Suppressor macrophage treated with lipopolysaccharide for 4 hours (primary cell): Measurements from ENCODE around the gene TMBIM4.
A peak's percentile ranks its signal among the peaks of the same experiment; 100 is the strongest.
"Not testable (repeated sequence)": the region's sequence is repeated elsewhere in the genome, so short reads cannot be mapped to it uniquely, and the experiment has no call there.

ENCODE experiments used
- DNase-seq: peaks from one replicate; pipeline ENCODE4 v3.0.0-alpha.2; 2020

The TMBIM4 gene, protein sequence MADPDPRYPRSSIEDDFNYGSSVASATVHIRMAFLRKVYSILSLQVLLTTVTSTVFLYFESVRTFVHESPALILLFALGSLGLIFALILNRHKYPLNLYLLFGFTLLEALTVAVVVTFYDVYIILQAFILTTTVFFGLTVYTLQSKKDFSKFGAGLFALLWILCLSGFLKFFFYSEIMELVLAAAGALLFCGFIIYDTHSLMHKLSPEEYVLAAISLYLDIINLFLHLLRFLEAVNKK

DNA sequence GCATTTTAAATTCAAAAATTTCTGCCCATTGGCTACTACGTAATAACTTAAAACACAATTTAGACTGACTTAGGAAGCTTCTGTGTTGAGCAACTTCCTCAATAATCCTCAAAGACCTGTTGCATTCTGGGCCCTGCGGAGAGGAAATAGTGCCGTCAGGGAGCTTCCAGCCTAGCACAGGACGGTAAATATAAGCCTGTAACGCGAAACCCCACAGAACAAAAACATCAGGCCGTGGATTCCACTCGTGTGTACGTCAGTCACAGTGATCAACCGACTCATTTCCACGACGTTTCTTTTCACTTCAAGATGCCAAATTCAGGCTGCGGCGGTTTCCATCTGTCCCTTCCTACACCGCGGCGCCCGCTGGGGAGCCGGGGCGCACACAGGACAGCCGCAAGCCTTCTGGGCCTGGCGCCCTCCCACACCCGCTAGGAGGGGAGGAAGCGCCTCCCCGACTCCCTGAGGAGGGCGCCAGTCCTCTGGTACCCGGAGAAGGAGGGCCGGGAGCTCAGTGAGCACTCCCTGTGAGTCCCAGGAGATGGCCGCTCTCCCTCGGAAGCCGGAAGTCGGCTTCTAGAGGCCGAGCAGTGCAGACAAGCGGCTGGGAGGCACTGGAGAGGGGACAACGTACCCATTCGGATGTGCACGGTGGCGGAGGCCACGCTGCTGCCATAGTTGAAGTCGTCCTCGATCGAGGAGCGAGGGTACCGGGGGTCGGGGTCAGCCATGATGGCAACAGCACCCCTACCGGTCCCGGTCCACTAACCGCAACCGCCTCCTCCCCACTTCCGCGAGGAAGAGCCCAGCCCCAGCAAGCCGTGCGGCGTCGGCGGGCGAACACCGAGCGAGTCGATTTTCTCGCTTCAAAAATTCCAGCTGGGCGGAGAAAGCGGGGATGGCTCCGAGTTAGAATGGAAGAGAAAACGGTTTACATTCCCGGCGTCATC is at the start of gene TMBIM4:
Gene TMBIM4, minus strand, starts transcription at position 776 of the 950 bp plus-strand sequence. Its CDS starts 45 bp downstream, at position 731.
- DNase-seq: peak; percentile 96

DNA sequence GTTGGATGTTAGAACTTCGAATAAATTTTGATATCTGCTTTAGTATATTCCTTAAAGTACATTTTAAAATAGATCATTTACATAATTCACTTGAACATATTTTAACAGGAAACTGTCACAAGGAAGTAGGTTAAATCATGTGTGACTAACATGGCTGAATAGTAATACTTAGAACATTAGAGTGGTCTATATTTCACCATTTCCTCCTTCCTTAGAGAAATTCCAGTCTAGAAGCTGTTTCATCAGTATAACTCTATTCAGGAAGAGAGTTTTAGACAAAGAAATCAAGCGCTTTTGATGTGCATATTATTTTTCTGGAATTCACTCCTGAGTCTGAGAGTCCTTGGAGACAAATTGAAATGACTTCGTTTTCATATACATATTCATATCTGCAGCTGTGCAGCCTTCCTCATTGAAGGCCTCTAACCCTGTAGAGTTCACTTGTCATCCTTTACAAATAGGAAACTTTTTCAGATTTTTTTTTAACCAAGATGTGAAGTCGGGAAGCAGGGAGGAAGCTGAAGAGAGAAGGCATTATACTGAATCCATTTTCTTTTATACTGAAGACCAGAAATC is 47.6 kb upstream of the TMBIM4 start:
- DNase-seq: peak; percentile 73

DNA sequence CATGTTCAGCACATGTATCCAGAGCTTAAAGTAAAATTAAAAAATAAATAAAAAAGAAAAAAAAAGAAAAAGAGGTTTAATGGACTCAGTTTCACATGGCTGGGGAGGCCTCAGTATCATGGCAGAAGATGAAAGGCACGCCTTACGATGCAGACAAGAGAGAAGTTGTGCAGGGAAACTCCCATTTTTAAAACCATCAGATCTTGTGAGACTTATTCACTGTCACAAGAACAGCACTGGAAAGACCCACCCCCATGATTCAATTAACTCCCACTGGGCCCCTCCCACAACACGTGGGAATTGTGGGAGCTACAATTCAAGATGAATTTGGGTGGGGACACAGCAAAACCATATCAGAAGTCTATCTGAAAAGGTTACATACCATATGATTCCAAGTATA is 43.2 kb upstream of the TMBIM4 start:
- DNase-seq: peak; percentile 33

DNA sequence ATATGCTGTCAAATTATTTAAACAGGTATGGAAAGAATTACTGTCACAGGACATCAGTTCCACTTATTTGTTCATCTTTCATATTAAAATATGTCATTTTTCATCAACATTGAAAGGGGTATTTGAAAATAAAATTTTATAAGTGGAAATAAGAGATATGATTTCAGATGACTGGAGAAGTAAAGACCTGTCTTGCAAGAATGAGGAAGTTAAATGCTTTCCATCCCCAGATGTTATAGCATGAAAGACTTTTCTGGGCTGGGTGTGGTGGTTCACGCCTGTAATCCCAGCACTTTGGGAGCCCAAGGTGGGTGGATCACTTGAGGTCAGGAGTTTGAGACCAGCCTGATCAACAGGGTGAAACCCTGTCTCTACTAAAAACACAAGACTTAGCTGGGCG is 41.8 kb upstream of the TMBIM4 start:
- not testable (repeated sequence) for DNase-seq

DNA sequence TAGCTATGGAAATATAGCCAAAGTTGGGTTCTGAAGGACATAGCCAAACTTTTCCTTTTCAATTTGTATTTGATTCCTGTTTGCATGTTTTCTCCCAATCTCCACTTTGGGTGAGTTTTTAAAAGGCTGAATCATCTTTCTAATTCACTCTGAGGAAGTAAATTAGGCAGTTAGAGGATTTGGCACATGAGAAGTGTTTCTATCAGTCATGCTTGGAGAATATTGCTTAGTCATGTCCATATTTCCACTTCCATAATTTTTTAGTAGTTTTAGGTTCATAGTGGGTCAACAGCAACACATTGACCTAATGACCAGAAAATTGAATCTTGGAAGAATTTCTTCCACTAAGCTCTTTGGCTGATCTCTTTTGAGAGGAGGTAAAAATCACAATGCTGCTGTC is 41.0 kb upstream of the TMBIM4 start:
- peak; percentile 68 for DNase-seq

DNA sequence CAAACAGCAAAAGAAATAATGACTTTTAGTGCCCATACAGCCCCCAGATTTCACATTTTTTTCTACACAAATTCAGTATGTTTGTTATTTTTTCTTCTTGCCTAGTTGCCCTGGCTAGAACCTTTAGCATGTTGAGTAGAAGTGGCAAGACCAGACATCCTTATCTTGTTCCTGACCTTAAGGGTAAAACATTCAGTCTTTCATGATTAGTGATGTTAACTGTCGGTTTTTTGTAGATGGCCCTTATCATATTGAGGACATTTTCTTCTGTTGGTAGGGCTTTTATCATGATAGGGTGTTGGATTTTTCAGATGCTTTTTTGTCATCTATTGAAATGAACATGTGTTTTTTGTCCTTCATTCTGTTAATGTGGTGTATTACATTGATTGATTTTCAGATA is 36.3 kb upstream of the TMBIM4 start:
- no peak for DNase-seq

DNA sequence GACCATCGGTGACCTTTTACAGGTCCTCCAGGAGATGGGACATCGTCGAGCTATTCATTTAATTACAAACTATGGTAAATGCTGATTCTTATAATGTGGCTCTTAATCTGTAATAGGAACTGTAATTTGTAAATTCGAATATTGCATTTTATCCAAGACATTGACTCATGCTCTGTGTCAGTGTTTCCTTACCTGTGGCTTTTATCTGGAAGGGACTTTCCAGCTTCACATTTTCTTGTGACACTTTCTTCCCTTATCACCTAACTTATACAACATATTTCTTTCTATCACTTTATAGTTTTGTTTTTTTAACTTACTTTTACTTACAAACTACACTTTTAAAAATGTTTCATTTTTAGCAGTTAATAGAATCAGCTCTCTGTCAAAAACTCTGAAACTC is 34.0 kb upstream of the TMBIM4 start:
- no peak for DNase-seq

DNA sequence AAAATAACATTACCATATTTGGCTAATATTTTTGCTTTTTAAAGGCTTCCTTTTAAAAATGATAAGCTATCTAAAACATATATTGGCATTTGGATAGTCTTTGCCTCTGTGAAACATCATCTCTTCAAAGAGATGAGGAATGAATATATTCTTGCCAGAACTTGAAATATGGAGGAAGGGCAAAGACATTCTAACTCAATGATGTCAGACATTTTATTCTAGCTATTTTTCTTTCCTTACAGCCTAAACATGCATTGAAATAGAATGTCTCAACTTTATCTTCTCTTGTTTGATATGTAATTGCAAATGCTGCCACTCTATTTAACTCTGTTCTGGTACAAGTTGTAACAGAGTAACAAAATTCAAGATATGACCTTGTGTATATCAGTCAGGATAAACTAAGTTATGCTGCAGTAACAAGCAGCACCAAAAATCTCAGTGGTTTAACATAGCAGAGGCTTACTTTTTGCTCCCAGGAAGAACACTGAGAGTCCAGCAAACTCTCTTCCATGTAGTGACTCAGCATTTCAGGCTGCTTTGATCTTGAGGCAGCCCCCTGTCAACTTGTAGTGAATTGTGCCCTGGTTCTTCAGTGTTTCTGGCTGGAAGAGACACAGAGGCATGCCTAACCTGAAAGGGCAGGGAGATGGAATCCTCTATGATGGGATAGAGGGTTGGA is 30.2 kb upstream of the TMBIM4 start:
- DNase-seq: no peak

DNA sequence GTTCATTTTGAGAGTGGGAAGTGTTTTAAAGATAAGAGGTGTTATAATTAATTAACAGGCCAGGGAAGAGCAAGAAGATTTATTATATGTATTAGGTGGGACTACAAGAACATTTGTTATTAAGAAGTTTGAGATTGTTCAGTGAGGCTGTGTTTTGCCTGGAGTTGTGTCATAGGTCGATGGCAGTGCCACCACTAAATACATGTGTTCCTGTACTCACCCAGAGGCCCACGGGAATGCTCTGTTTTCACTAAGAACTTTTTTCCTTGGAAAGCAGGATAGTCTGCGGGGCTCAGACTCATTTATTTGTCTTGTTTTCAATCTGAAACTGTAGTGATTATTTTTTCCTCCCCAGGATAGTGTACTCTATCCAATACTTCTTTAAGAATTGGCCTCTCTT is 29.3 kb upstream of the TMBIM4 start:
- no peak for DNase-seq

DNA sequence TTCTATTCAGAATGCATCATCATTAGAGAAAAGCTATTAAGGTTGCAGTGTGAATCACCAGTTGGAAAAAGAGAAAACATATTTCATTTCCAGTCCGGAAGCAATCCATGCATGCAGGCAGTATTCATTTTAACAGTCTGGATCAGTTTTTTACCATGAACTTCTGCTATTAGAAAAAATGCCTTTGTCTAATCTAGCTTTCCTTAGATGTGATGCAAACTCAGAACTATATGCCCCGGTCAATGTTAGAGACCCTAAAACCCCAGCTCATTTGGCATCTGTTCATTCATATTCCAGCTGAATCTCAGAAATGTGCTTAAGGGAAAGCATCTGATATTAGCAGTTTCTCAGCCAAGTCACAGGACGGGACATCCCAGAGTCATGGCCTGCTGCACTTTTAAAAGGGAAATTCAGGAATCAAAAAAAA is 27.7 kb upstream of the TMBIM4 start:
- DNase-seq: peak; percentile 13

DNA sequence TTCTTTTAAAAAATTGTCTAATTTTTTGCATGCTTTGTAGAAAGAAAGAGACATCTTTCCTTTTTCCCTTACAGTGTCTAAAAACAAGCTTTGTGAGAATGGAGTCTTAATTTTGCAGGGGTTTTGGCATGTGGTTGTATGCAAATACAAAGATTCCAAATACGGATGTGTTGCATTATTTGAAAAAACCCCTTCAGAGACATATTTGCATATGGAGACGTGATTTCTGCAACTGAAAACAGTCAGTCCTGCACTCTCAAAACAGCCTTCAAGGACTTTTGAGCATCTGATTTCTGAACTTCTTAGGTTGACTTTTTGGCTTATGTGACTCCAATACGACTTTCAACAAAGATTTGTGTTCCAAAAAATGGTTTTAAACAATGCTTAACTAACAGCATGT is 27.0 kb upstream of the TMBIM4 start:
- peak; percentile 87 for DNase-seq

DNA sequence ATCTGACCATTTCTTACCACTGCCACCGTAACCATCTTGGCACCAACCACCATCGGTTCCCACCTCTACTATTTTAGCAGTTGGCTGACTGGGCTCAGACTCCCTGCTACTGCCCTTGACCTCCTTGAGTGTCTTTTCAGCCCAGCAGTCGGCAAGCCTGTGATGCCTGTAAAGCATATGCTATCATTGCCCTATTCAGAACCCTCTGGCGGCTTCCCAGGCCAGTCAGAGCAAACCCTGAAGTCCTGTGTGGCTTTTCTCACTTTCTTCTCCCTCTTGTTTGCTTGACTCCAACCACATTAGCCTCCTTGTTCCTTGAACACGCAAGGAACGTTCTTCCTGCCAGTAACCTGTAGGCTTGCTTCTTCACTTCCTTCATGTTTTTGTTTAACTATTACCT is 25.4 kb upstream of the TMBIM4 start:
- peak; percentile 9 for DNase-seq

DNA sequence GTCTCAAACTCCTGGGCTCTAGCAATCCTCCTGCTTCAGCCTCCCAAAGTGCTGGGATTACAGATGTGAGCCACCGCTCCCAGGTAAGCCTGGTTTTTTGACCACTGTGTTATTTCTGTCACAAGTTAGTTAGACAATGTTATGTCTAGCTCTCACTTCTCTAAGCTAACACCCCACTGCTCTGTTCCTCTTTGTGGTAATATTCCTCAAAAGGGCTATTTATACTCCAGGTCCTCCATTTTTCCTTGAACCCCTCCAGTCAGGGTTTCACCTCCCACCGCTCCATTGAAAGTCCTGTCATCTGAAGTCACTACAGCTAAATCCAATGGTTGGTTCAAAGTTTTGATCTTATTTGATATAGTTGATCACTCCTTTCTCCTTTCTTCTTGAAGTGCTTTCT is 24.3 kb upstream of the TMBIM4 start:
- DNase-seq: peak; percentile 21

DNA sequence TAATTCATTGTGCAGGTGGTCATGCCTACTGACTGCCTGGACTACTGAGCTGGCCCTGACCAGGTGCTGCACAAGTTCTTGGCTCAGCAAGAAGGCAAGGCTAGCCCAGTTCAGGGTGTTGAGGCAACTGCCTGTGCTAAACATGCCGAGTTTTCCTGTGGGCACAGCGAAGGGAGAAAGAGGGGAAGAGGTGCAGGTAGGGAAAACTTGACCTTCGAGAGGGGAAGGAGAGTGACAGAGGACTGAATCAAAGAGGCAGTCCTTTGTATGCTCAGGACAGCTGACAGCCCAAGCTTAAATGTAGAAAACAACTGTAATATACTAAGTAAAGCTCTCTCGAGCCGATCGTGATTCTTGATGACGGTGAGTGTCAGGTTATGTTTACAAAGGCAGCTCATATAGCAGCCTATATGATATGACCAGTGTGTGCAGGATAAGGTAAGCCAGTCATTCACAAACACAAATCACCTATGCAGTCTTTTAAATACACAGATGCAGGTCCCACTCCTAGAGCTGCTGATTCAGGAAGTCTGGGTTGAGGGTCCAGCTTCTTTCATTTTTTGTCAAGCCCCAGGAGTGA is 21.8 kb upstream of the TMBIM4 start:
- no peak for DNase-seq

DNA sequence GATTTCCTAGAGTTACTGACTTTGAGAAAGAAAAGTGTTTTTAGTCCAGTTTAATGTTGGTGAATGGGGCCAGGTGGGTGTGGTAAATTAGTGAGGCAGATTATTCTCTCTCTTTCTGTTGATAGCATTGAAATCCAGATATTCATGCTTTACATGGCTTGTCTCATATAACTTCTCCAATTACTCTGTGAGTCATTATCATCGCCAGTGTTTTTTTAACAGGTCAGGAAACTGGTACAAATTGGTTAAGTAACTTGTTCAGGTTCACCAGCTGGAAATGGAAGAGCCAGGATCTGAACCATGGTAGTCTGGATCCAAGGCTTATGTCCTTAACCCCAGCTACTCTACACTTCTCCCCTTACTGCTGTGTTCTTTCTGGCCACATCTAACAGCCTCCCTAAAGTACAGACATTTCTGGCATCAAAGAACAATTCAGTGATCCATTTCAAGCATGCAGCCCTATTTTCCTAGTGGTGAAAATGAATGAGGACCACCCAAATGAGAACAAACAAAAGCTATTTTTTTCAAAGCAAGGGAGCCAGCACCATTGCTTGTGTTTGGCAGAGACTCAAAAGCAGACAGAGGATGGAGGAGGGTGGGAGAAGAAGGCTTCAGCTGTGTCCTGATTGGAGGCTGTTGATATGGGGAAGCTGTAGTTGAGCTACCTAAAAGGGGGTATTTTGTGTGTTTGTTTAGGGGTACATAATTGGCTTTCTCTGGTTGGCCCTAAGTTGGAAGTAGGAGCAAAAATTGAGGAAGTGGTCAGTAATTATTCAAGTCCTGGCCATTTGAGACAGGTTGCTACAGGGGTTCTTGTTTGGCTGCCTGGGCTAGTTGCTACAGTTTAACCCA is 20.9 kb upstream of the TMBIM4 start:
- peak; percentile 54 for DNase-seq

DNA sequence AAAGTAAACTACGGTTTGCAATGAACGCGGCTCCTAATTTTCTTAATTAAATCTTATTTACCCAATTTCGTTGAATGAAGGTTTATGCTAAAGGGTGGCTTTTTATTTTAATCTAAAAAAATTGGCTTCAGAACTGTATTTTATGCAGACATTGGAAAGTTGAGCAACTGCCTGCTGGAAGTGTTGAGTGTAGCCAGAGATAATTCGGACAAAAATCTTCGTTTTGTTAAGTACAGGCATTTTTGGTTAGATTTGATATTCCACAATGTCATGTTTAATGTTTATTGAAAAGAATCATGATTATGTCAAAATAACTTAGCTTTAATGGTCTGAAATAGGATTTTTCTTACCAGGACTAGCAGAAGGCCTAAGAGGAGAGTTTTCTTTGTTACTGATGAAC is 20.1 kb upstream of the TMBIM4 start:
- no peak for DNase-seq

DNA sequence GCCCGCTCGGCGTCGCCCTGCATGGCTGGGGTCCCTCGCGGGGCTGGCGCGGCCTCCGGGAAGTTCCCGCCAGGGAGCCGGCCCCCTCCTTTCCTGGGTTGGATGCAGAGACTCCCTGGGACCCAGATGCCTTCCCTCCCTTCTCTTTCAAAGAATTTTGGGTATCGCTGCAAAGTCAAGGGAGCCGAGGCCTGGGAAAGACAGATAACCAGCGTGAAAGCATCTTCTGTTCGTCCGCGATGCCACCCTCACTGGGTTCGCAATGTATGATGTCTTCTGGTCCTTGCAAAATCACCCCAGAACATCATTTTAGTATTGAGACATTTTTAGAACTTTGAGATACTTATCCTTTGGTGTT is 19.7 kb upstream of the TMBIM4 start:
- peak; percentile 37 for DNase-seq

DNA sequence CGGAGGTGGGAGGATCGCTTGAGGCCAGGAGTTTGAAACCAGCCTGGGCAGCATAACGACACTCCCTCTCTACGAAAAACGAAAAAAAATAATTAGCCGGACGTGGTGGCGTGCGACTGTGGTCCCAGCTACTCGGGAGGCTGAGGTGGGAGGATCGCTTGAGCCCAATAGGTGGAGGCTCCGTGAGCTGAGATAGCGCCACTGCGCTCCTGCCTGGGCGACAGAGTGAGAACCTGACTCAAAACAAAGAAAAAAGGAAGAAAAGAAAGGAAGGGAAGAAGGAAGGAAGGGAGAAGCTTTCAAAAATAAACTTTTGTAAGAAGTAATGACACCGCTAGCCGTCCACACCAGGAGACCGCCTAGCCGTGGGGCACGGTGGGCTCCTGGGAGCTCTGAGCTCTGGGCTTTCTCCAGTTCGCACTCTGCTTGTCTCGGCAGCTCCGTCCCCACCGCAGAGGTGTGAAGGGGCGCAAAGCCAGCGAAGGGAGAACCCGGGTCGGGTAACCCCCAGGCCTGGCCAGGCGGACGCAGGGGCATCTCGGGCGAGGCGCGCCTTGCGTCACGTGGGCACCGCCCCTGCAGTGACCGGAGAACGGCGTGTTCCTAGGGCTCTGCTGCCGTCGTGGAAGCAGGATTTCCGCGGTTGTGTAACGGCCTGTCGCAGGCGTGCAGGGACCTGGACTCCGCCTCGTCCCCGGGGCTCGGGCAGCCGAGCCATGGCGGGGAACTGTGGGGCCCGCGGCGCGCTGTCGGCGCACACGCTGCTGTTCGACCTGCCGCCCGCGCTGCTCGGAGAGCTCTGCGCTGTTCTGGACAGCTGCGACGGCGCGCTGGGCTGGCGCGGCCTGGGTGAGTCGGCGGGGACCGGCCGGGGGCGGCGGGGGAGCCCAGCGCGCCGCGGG is 19.0 kb upstream of the TMBIM4 start, which contains the start of gene IRAK3:
Gene IRAK3, plus strand, starts transcription at position 631 of the 902 bp plus-strand sequence. Its CDS starts 86 bp downstream, at position 717.
- DNase-seq: peak; percentile 94

DNA sequence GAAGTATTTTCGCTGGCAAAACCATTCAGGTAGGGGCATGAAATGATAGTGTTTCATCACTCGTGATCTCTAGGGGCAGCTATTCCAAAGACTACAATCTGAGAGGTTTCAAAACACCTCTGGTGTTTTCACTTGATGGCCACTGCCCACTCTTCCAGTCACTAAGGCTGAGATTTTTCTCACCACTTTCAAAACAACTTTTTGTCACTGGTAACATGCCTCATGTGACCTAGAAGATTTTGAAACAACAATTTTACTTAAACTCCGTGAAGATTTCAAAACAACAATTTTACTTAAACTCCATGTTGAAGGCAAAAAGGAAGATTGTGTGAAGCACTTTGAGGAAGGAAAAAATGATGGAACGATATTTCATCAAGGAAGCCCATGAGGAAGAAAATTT is 18.0 kb upstream of the TMBIM4 start:
- peak; percentile 89 for DNase-seq

DNA sequence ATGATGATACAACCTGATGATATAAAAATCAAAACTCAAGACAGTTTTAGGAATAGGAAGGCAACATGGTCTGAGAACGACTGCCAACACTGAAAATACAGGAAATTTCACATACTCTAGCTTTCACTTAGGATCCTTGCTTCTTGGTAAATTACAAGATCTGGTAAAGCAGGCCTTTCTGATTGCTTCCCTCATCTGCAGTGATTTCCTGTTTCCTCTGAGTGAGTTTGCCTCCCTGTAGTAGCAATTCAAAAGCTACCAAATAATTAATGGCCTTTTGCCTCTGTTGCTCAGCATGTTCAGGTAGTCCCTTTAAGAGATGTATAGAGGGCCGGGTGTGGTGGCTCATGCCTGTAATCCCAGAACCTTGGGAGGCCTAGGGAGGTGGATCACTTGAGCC is 17.2 kb upstream of the TMBIM4 start:
- peak; percentile 58 for DNase-seq

DNA sequence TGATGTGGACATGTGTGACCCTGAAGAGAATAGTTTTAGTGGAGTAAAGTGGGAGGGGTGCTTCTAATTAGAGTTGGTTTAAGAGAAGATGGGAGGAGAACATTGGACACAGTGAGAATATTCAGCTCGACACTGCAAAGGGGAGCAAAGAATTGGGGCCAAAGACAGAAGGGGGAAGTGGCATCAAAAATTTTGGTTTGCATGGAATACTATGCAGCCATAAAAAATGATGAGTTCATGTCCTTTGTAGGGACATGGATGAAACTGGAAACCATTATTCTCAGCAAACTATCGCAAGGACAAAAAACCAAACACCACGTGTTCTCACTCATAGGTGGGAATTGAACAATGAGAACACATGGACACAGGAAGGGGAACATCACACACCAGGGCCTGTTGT is 15.0 kb upstream of the TMBIM4 start:
- not testable (repeated sequence) for DNase-seq
